Activated CD4-positive, alpha-beta T cell treated with anti-CD3 and anti-CD28 coated beads, Interleukin-2, amount 50 U/mL, for 48 hours (primary cell): ENCODE measurements around the gene FBRSL1.
"Not testable (repeated sequence)": the region's sequence is repeated elsewhere in the genome, so short reads cannot be mapped to it uniquely, and the experiment has no call there.

Experiments used
- DNase-seq, 2 experiments: peaks; one replicate each; pipeline ENCODE4 v3.0.0-alpha.2; 2020

Gene FBRSL1

GRCh38 chr12:132529156-132529839, 39.3 kb downstream of the FBRSL1 start:
- no peak for DNase-seq

GRCh38 chr12:132529906-132530305, 40.0 kb downstream of the FBRSL1 start:
- DNase-seq = no peak

GRCh38 chr12:132530447-132530846, 40.5 kb downstream of the FBRSL1 start:
- DNase-seq = no peak

- no peak for DNase-seq
Measured at GRCh38 chr12:132530851-132531250, 40.9 kb downstream of the FBRSL1 start.

- DNase-seq = not testable (repeated sequence)
Measured at GRCh38 chr12:132532711-132533583, 43.0 kb downstream of the FBRSL1 start.

GRCh38 chr12:132533584-132533958, 43.6 kb downstream of the FBRSL1 start:
- DNase-seq = no peak

- no peak for DNase-seq
Measured at GRCh38 chr12:132534076-132534475, 44.1 kb downstream of the FBRSL1 start.

GRCh38 chr12:132535019-132535418, 45.1 kb downstream of the FBRSL1 start:
- DNase-seq = no peak

- DNase-seq = no peak
Measured at GRCh38 chr12:132536102-132536876, 46.3 kb downstream of the FBRSL1 start.

- DNase-seq = no peak
Measured at GRCh38 chr12:132537049-132537448, 47.1 kb downstream of the FBRSL1 start.

- DNase-seq = no peak
Measured at GRCh38 chr12:132537836-132538662, 48.1 kb downstream of the FBRSL1 start.

- DNase-seq = no peak
Measured at GRCh38 chr12:132538663-132538990, 48.7 kb downstream of the FBRSL1 start.

- no peak for DNase-seq
Measured at GRCh38 chr12:132539016-132539773, 49.2 kb downstream of the FBRSL1 start.

- DNase-seq = no peak
Measured at GRCh38 chr12:132540436-132540835, 50.5 kb downstream of the FBRSL1 start.

GRCh38 chr12:132541200-132541599, 51.2 kb downstream of the FBRSL1 start:
- DNase-seq = no peak

GRCh38 chr12:132541996-132542395, 52.0 kb downstream of the FBRSL1 start:
- DNase-seq = no peak

GRCh38 chr12:132542661-132543060, 52.7 kb downstream of the FBRSL1 start:
- DNase-seq = no peak

- no peak for DNase-seq
Measured at GRCh38 chr12:132543298-132544079, 53.5 kb downstream of the FBRSL1 start.

GRCh38 chr12:132544080-132544397, 54.1 kb downstream of the FBRSL1 start:
- no peak for DNase-seq

- DNase-seq = no peak
Measured at GRCh38 chr12:132544498-132544897, 54.5 kb downstream of the FBRSL1 start.
